ENCODE measurements around the gene NR5A2. TPM values are rescaled to one million over a fixed set of nuclear protein-coding genes. Genes with fewer than 3 reads are reported as not detected.

Gene NR5A2
- polyA plus RNA-seq, 4 donors = 14.1 to 58.0 (median 18.8) TPM

DNA sequence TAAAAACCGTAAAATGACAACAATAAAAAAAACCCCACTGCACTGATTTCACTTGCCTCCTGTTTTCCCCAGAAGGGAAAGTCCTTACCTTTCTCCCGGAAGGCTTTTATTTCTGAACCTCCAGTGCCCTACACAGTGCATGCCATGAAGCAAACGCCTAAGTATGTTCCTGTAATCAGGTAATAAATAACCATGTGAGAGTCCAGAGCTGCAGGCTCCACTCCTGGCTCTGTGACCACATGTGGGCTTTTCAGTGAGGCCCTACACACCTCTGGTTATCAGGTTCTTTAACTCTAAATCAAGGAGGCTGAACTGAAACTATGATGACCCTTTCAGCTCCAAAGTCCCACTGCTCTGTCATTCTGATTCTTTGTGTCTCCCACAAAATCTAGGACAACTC lies 20.8 kb upstream of the NR5A2 start:
- Histone ChIP-seq H3K36me3 (ENCODE audit: control insufficient read depth in 3 of 3, insufficient read depth in 2 of 3, low read depth in 1 of 3, low read length in 3 of 3) (no peaks in the 10 kb centered on the region), H3K27me3 (ENCODE audit: control insufficient read depth in 3 of 3, insufficient read depth in 3 of 3, low read length in 3 of 3) (no peaks in the 10 kb centered on the region), H3K9me3 (ENCODE audit: control insufficient read depth in 2 of 2, insufficient read depth in 1 of 2, low read depth in 1 of 2, low read length in 1 of 2) (no peaks in the 10 kb centered on the region), H3K27ac (ENCODE audit: low read depth in 1 of 3, low read length in 2 of 3) (peak overlapping the region in 1 of 3 donors; percentile 48), H3K4me1 (ENCODE audit: control insufficient read depth in 3 of 3, insufficient read depth in 2 of 3, low read depth in 1 of 3, low read length in 2 of 3) (peaks cover 0 to 4% (median 0%) of the 10 kb centered on the region in 3 donors), H3K4me3 (ENCODE audit: low read depth in 1 of 3, low read length in 3 of 3) (no peak overlapping the region)
- FAIRE-seq (no peak), DNase-seq (peak; percentile 34 to 74)
- 23 to 53% (median 32%) methylated on average over 3 of the region's 3 CpGs for WGBS, 3 donors

DNA sequence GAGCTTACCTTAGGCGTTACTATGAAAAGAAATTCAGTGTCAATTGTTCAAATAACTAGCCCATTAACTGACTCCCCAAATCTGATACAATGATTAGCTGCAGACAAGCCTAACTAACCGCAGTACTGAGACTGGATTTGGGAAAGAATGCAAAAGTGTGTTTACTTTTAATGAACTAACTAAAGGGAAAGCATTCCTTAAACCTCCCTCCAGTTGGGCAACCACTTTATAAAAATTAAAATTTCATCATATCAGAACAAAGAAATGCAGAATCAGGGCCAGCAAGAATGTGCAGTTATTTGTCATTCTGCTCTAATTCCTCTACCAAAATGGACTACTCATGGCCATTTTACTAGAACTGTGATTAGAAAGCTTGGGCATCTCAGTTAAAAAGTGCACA lies 11.7 kb upstream of the NR5A2 start:
- H3K27ac ChIP-seq (ENCODE audit: low read depth in 1 of 3, low read length in 2 of 3) = no peak overlapping the region
- DNase-seq (no peak), FAIRE-seq (no peak)
- H3K27me3 ChIP-seq (ENCODE audit: control insufficient read depth in 3 of 3, insufficient read depth in 3 of 3, low read length in 3 of 3) = no peaks in the 10 kb centered on the region
- no peaks in the 10 kb centered on the region for H3K4me1 ChIP-seq (ENCODE audit: control insufficient read depth in 3 of 3, insufficient read depth in 2 of 3, low read depth in 1 of 3, low read length in 2 of 3)
- H3K4me3 ChIP-seq (ENCODE audit: low read depth in 1 of 3, low read length in 3 of 3) = no peak overlapping the region
- no peaks in the 10 kb centered on the region for H3K36me3 ChIP-seq (ENCODE audit: control insufficient read depth in 3 of 3, insufficient read depth in 2 of 3, low read depth in 1 of 3, low read length in 3 of 3)
- H3K9me3 ChIP-seq (ENCODE audit: control insufficient read depth in 2 of 2, insufficient read depth in 1 of 2, low read depth in 1 of 2, low read length in 1 of 2) = no peaks in the 10 kb centered on the region
- 71 to 86% (median 83%) methylated on average over 2 of the region's 2 CpGs for WGBS, 3 donors

DNA sequence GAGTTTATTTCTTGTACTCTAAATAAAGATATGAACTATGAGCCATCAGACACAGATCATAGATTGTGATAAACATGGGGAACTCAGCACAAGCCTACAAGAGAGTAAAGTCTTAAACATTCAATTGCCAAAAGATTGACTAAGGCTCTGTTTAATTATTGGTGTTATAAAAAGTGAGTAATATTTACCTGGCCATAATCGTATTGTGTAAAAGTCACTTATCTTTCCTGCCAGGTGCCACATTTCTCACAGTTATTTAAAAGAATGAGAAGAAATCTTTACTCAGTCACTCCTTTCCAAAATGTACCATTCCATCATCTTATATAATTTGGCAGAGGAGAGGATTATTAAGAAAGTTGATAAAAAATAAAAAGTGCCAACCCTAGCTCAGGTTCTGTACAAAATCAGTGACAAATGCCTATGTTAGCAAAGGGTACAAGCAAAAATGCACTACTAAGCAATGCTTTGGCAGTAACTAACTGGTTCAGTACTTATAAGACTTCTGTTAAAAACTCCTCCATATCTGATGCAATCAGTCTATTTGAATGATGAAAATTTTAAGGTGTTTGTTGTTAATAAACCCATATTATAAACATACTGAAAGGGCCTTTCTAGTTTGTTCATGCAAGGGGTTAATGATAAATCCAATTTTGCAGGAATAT lies 5.8 kb upstream of the NR5A2 start:
- FAIRE-seq = peak; percentile 95
- H3K9me3 ChIP-seq (ENCODE audit: control insufficient read depth in 2 of 2, insufficient read depth in 1 of 2, low read depth in 1 of 2, low read length in 1 of 2) = no peaks in the 10 kb centered on the region
- 23 to 65% (median 29%) methylated on average over 1 of the region's 1 CpG for WGBS, 3 donors
- no peak overlapping the region for H3K4me3 ChIP-seq (ENCODE audit: low read depth in 1 of 3, low read length in 3 of 3)
- peaks cover 0 to 24% (median 0%) of the 10 kb centered on the region in 3 donors for H3K4me1 ChIP-seq (ENCODE audit: control insufficient read depth in 3 of 3, insufficient read depth in 2 of 3, low read depth in 1 of 3, low read length in 2 of 3)
- H3K27ac ChIP-seq (ENCODE audit: low read depth in 1 of 3, low read length in 2 of 3) = peak overlapping the region in 1 of 3 donors; percentile 55
- peak; percentile 52 to 86 for DNase-seq
- H3K36me3 ChIP-seq (ENCODE audit: control insufficient read depth in 3 of 3, insufficient read depth in 2 of 3, low read depth in 1 of 3, low read length in 3 of 3) = no peaks in the 10 kb centered on the region
- no peaks in the 10 kb centered on the region for H3K27me3 ChIP-seq (ENCODE audit: control insufficient read depth in 3 of 3, insufficient read depth in 3 of 3, low read length in 3 of 3)

DNA sequence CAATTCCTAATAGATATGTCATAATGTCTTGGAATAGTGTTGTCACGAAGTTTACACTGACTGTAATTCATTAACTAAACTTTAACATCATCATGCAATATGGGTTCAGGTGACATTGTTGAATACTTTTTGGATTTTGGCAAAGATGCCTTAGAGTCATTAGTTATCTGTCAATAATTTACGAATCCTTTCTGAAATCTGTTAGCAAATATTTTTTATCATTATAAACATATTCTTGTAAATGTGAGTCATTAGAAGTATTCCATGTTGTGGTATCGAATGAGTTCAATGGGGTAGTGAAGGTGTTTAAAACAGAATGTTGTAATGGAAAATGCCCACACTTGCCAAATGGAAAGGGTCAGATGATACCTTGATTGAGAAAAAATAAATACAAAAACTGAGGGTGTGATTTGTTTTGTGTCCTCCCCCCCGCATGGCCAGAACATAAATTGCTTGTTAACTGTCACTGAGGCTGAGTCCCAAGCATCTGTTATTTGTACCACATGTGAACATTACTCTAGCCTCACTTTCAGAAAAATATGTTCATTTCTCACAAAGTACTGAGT lies 5.2 kb upstream of the NR5A2 start:
- H3K27me3 ChIP-seq (ENCODE audit: control insufficient read depth in 3 of 3, insufficient read depth in 3 of 3, low read length in 3 of 3) = no peaks in the 10 kb centered on the region
- H3K4me1 ChIP-seq (ENCODE audit: control insufficient read depth in 3 of 3, insufficient read depth in 2 of 3, low read depth in 1 of 3, low read length in 2 of 3) = peaks cover 0 to 28% (median 0%) of the 10 kb centered on the region in 3 donors
- H3K9me3 ChIP-seq (ENCODE audit: control insufficient read depth in 2 of 2, insufficient read depth in 1 of 2, low read depth in 1 of 2, low read length in 1 of 2) = no peaks in the 10 kb centered on the region
- H3K36me3 ChIP-seq (ENCODE audit: control insufficient read depth in 3 of 3, insufficient read depth in 2 of 3, low read depth in 1 of 3, low read length in 3 of 3) = no peaks in the 10 kb centered on the region
- no peak overlapping the region for H3K4me3 ChIP-seq (ENCODE audit: low read depth in 1 of 3, low read length in 3 of 3)
- peak overlapping the region in 1 of 3 donors; percentile 4 for H3K27ac ChIP-seq (ENCODE audit: low read depth in 1 of 3, low read length in 2 of 3)
- FAIRE-seq = no peak
- 17 to 53% (median 33%) methylated on average over 4 of the region's 4 CpGs for WGBS, 3 donors
- peak; percentile 57 to 76 for DNase-seq

DNA sequence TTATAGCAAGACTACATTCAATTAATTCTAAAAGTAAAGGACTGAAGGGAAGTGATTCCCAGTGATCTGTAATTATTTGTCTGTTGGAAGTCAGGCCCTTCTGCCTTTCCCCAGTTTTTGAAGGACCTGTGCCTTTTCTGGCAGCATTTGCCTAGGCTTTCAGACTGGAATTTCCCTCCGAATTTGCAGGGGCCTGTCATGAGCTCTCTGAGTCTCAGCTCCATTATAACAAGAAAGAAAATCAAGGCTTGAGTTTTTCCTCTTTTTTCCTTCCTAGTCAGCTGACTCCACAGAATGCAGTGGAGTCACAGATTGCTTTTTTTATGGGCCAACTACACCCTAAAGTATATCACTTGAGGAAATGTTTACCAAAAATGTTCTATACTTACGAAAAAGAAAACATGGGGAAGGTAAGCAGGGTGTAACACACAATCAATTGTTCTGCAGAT lies 1.1 kb downstream of the NR5A2 start:
- Histone ChIP-seq H3K27me3 (ENCODE audit: control insufficient read depth in 3 of 3, insufficient read depth in 3 of 3, low read length in 3 of 3) (peaks cover 0 to 12% (median 10%) of the 10 kb centered on the region in 3 donors), H3K4me1 (ENCODE audit: control insufficient read depth in 3 of 3, insufficient read depth in 2 of 3, low read depth in 1 of 3, low read length in 2 of 3) (peaks cover 0 to 34% (median 3%) of the 10 kb centered on the region in 3 donors), H3K27ac (ENCODE audit: low read depth in 1 of 3, low read length in 2 of 3) (peak overlapping the region; percentile 75 to 94 (median 82)), H3K4me3 (ENCODE audit: low read depth in 1 of 3, low read length in 3 of 3) (peak overlapping the region in 2 of 3 donors; percentile 82 to 87), H3K9me3 (ENCODE audit: control insufficient read depth in 2 of 2, insufficient read depth in 1 of 2, low read depth in 1 of 2, low read length in 1 of 2) (no peaks in the 10 kb centered on the region), H3K36me3 (ENCODE audit: control insufficient read depth in 3 of 3, insufficient read depth in 2 of 3, low read depth in 1 of 3, low read length in 3 of 3) (peaks cover 0 to under 1% (median 0%) of the 10 kb centered on the region in 3 donors)
- WGBS, 3 donors = 3 to 13% (median 11%) methylated on average over 2 of the region's 2 CpGs
- DNase-seq (no peak), FAIRE-seq (no peak)

DNA sequence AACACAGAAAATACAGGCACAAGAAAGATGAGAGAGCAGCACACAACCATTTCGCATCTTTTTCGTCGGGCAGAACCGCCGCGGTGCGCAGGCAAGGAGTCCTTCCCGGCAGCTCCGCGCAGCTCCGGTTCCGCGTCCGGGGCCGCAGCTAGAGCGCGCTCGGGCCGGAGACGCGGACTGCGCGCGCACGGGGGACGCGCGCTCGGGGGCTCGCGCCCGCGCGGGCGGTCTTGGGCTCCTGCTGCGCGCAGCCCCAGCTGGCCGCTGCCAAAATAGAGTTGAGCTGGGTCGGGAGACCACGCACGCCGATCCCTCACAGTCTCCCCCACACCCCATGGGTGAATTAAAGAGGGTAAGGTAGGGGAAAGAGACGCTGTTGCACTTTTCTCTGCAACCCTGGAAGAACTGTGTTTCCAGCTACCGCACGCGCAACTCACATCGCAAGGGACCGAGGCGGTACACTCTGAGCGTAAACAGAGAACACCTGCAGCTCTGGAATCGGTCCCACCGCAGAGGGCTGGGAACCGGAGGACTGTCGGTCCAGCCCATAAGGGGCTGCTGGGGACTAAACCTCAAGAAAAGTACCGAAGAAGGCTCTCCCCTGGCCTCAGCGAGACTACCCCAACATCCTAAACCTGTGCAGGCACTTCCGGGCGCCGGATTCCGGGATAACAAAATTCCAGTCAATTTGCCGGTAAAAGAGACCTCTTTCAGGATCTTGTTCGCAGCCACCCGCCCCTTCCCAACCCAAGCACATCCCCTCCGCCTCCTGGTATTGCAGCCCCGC lies 1.7 kb downstream of the NR5A2 start:
- Histone ChIP-seq H3K4me3 (ENCODE audit: low read depth in 1 of 3, low read length in 3 of 3) (peak overlapping the region; percentile 33 to 87 (median 82)), H3K27ac (ENCODE audit: low read depth in 1 of 3, low read length in 2 of 3) (peak overlapping the region; percentile 75 to 94 (median 82)), H3K27me3 (ENCODE audit: control insufficient read depth in 3 of 3, insufficient read depth in 3 of 3, low read length in 3 of 3) (peaks cover 0 to 18% (median 14%) of the 10 kb centered on the region in 3 donors), H3K36me3 (ENCODE audit: control insufficient read depth in 3 of 3, insufficient read depth in 2 of 3, low read depth in 1 of 3, low read length in 3 of 3) (peaks cover 0 to 6% (median 0%) of the 10 kb centered on the region in 3 donors), H3K4me1 (ENCODE audit: control insufficient read depth in 3 of 3, insufficient read depth in 2 of 3, low read depth in 1 of 3, low read length in 2 of 3) (peaks cover 2 to 40% (median 6%) of the 10 kb centered on the region in 3 donors), H3K9me3 (ENCODE audit: control insufficient read depth in 2 of 2, insufficient read depth in 1 of 2, low read depth in 1 of 2, low read length in 1 of 2) (no peaks in the 10 kb centered on the region)
- no peak for FAIRE-seq
- WGBS, 3 donors = 1 to 2% (median 1%) methylated on average over 61 to 65 of the region's 65 CpGs
- DNase-seq = peak; percentile 73 to 90

DNA sequence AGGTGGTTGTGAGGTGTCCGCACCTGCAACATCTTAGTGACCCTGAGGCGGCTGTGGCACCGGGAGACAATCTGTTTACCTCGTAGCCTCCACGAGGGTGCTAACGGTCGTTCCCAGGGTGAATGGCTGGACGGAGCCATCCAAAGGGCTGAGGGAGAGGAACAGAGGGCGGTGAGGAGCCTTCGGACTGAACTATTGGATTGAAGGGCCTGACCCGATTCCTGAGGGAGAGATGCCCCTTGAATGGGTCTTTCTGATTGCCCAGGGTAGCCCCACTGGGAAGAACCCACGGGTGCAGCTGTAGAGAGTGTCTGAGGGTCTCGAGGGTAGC lies 2.3 kb downstream of the NR5A2 start:
- H3K27ac ChIP-seq (ENCODE audit: low read depth in 1 of 3, low read length in 2 of 3) = peak overlapping the region; percentile 75 to 94 (median 82)
- H3K9me3 ChIP-seq (ENCODE audit: control insufficient read depth in 2 of 2, insufficient read depth in 1 of 2, low read depth in 1 of 2, low read length in 1 of 2) = no peaks in the 10 kb centered on the region
- FAIRE-seq = no peak
- H3K4me3 ChIP-seq (ENCODE audit: low read depth in 1 of 3, low read length in 3 of 3) = peak overlapping the region; percentile 33 to 87 (median 82)
- H3K27me3 ChIP-seq (ENCODE audit: control insufficient read depth in 3 of 3, insufficient read depth in 3 of 3, low read length in 3 of 3) = peaks cover 0 to 21% (median 14%) of the 10 kb centered on the region in 3 donors
- 5 to 15% (median 8%) methylated on average over 13 of the region's 13 CpGs for WGBS, 3 donors
- H3K4me1 ChIP-seq (ENCODE audit: control insufficient read depth in 3 of 3, insufficient read depth in 2 of 3, low read depth in 1 of 3, low read length in 2 of 3) = peaks cover 2 to 40% (median 6%) of the 10 kb centered on the region in 3 donors
- peaks cover 0 to 7% (median 0%) of the 10 kb centered on the region in 3 donors for H3K36me3 ChIP-seq (ENCODE audit: control insufficient read depth in 3 of 3, insufficient read depth in 2 of 3, low read depth in 1 of 3, low read length in 3 of 3)
- DNase-seq = peak in 1 of 2 donors; percentile 39

DNA sequence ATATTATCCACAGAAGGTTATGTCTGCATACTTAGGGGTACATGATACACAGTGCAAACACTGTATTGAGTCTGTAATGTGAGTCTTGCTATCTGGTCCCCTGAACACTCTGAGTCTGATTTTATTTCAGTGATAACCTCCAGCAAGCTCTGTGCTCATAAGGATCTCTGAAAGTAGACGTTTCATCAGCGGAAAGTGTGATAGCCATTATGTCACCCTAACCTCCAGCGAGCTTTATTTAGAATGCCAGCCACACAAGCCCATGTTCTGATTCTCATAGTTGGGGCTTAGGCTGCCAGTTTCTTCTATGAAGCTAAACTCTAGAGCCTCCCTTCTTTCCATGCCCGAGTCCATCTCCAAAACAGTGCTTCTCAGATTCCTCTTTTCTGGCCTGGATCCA lies 3.3 kb downstream of the NR5A2 start:
- H3K4me1 ChIP-seq (ENCODE audit: control insufficient read depth in 3 of 3, insufficient read depth in 2 of 3, low read depth in 1 of 3, low read length in 2 of 3) = peaks cover 2 to 36% (median 6%) of the 10 kb centered on the region in 3 donors
- DNase-seq (peak in 1 of 2 donors; percentile 17), FAIRE-seq (no peak)
- H3K9me3 ChIP-seq (ENCODE audit: control insufficient read depth in 2 of 2, insufficient read depth in 1 of 2, low read depth in 1 of 2, low read length in 1 of 2) = no peaks in the 10 kb centered on the region
- H3K27me3 ChIP-seq (ENCODE audit: control insufficient read depth in 3 of 3, insufficient read depth in 3 of 3, low read length in 3 of 3) = peaks cover 0 to 30% (median 21%) of the 10 kb centered on the region in 3 donors
- H3K27ac ChIP-seq (ENCODE audit: low read depth in 1 of 3, low read length in 2 of 3) = peak overlapping the region in 2 of 3 donors; percentile 35 to 43
- peak overlapping the region in 2 of 3 donors; percentile 82 to 87 for H3K4me3 ChIP-seq (ENCODE audit: low read depth in 1 of 3, low read length in 3 of 3)
- 17 to 29% (median 21%) methylated on average over 4 of the region's 4 CpGs for WGBS, 3 donors
- H3K36me3 ChIP-seq (ENCODE audit: control insufficient read depth in 3 of 3, insufficient read depth in 2 of 3, low read depth in 1 of 3, low read length in 3 of 3) = peaks cover 0 to 8% (median 0%) of the 10 kb centered on the region in 3 donors

Data from small intestine (tissue), 7 donors.